HepG2 (cell line): ENCODE measurements around the gene CAPZA2. TPM values are rescaled to one million over a fixed set of nuclear protein-coding genes. Genes with fewer than 3 reads are reported as not detected.

Source experiments
- ATAC-seq: fragments of 200-7000 bp; cut with Tn5 transposase; 3 replicates; pipeline ENCODE4 v1.9.1; 2020; ENCODE audit warnings: mild to moderate bottlenecking, moderate library complexity
- BruUV-seq: library from RNA; stranded (reverse); fragments of 400-500 nt; replicated peaks from 2 replicates; lab custom pipeline; 2021; lab: Mats Ljungman, UMichigan
- CTCF ChIA-PET: fragments of 300-600 bp; formaldehyde crosslinking; extraction: SDS; loops from one replicate; lab custom pipeline; 2021; ENCODE audit warnings: low total read pairs, inconsistent platforms, low intra/inter-chr PET ratio; lab: Yijun Ruan, JAX
- POLR2A ChIA-PET: fragments of 350-600 bp; sonication (Branson Sonifier 250); formaldehyde crosslinking; loops from one replicate; lab custom pipeline; 2020; ENCODE audit warnings: antibody characterized with exemption, inconsistent platforms; lab: Yijun Ruan, JAX
- DNase-seq: peaks from one replicate; pipeline ENCODE4 v3.0.0-alpha.2; 2015; ENCODE audit warnings: low spot score
- FAIRE-seq: peaks from 3 replicates; lab custom pipeline; 2011; peaks lifted over from hg19 to GRCh38; lab: Jason Lieb, UNC
- H2AFZ ChIP-seq: one replicate; pipeline ENCODE4 v1.6.1; 2011; ENCODE audit warnings: low read length, inconsistent platforms
- H3K27ac ChIP-seq: fragments of 300-600 bp; 3 replicates; pipeline ENCODE4 v1.8.0; 2011; ENCODE audit warnings: mixed run types, mild to moderate bottlenecking, mixed read lengths, low read length, inconsistent platforms; ENCODE audit not compliant: insufficient read depth; ENCODE audit errors: extremely low read length
- H3K27me3 ChIP-seq, 2 experiments: fragments of 200-600 bp in 1 of 2; 2 replicates in 1 of 2; 3 replicates in 1 of 2; pipeline versions ENCODE4 v1.6.0 to v1.8.0; 2011; ENCODE audit warnings: low read length in 2 of 2, mild to moderate bottlenecking in 2 of 2, moderate library complexity in 2 of 2, inconsistent platforms in 1 of 2; ENCODE audit not compliant: insufficient read depth in 2 of 2, control insufficient read depth in 1 of 2
- H3K36me3 ChIP-seq, 2 experiments: fragments of 200-600 bp in 1 of 2; replicated peaks in 1 of 2; 2 replicates in 1 of 2; 3 replicates in 1 of 2; pipeline versions ENCODE4 v1.5.1 to v1.8.0; 2011; ENCODE audit warnings: low read length in 2 of 2, inconsistent platforms in 1 of 2; ENCODE audit not compliant: insufficient read depth in 2 of 2, control insufficient read depth in 1 of 2
- H3K4me1 ChIP-seq: 2 replicates; pipeline ENCODE4 v1.5.1; 2012; ENCODE audit warnings: low read length, inconsistent platforms; ENCODE audit not compliant: insufficient read depth
- H3K4me2 ChIP-seq: 2 replicates; pipeline ENCODE4 v1.6.0; 2011; ENCODE audit warnings: low read depth, low read length, inconsistent platforms
- H3K4me3 ChIP-seq, 3 experiments: fragments of 200-600 bp in 1 of 3; sonication (generic), shearing (Covaris generic) in 1 of 3; replicated peaks in 1 of 3; 2 replicates each; pipeline ENCODE4 v1.5.1; 2011 to 2016; ENCODE audit warnings: low read length in 3 of 3, inconsistent platforms in 2 of 3, low read depth in 2 of 3, mild to moderate bottlenecking in 2 of 3, control low read depth in 1 of 3, mixed read lengths in 1 of 3; ENCODE audit not compliant: insufficient read depth in 1 of 3
- H3K79me2 ChIP-seq: one replicate; pipeline ENCODE4 v1.6.1; 2011; ENCODE audit warnings: low read length, inconsistent platforms; ENCODE audit not compliant: insufficient read depth
- H3K9ac ChIP-seq: 2 replicates; pipeline ENCODE4 v1.6.0; 2011; ENCODE audit warnings: mild to moderate bottlenecking, low read depth, low read length, inconsistent platforms; ENCODE audit not compliant: insufficient read depth
- H3K9me3 ChIP-seq: 2 replicates; pipeline ENCODE4 v1.5.1; 2012; ENCODE audit warnings: mild to moderate bottlenecking, low read length
- H4K20me1 ChIP-seq: 2 replicates; pipeline ENCODE4 v1.6.0; 2011; ENCODE audit warnings: inconsistent platforms, mild to moderate bottlenecking, low read length, moderate library complexity; ENCODE audit not compliant: insufficient read depth
- HMGA1 ChIP-seq: sonication (generic); formaldehyde crosslinking; conservative IDR thresholded peaks from 2 replicates; pipeline ENCODE4 v1.4.0; 2020; ENCODE audit warnings: missing genetic modification reagents
- PHF8 ChIP-seq: sonication (generic); formaldehyde crosslinking; IDR thresholded peaks from 2 replicates; pipeline ENCODE4 v1.5.0; 2020; ENCODE audit warnings: missing genetic modification reagents
- RFX3 ChIP-seq: IDR thresholded peaks from 2 replicates; pipeline ENCODE4 v1.6.1; 2016; ENCODE audit warnings: missing biosample characterization, missing genetic modification reagents
- THAP11 ChIP-seq: IDR thresholded peaks from 2 replicates; pipeline ENCODE4 v1.6.1; 2016; ENCODE audit warnings: missing biosample characterization, missing genetic modification reagents
- TOE1 ChIP-seq: sonication (generic); formaldehyde crosslinking; IDR thresholded peaks from 2 replicates; pipeline ENCODE4 v1.4.0; 2020; ENCODE audit warnings: mild to moderate bottlenecking, missing genetic modification reagents
- ZNF235 ChIP-seq: sonication (generic); formaldehyde crosslinking; IDR thresholded peaks from 2 replicates; pipeline ENCODE4 v1.8.1; 2023; ENCODE audit warnings: mild to moderate bottlenecking, missing genetic modification reagents, borderline replicate concordance
- ZNF563 ChIP-seq: sonication (generic); formaldehyde crosslinking; IDR thresholded peaks from 2 replicates; pipeline ENCODE4 v1.8.0; 2022; ENCODE audit warnings: mild to moderate bottlenecking, moderate library complexity, missing genetic modification reagents
- ZNF879 ChIP-seq: sonication (generic); formaldehyde crosslinking; IDR thresholded peaks from 2 replicates; pipeline ENCODE4 v1.8.1; 2023; ENCODE audit warnings: missing genetic modification reagents
- WGBS: methylation state at CpG from one replicate; pipeline ENCODE4 v1.1.6; 2017; ENCODE audit warnings: low lambda C conversion rate; 5-methylcytosine and 5-hydroxymethylcytosine counted together
- in situ Hi-C: cut with HindIII; loops from 2 replicates; pipeline ENCODE4 v1.10.0; 2017; ENCODE audit warnings: low pct_unique_long_range_greater_than_20kb; ENCODE audit not compliant: extremely low pct_ligation_motif_present
- intact Hi-C: fragments of 100-400 bp; cut with micrococcal nuclease; formaldehyde crosslinking; loops from one replicate; pipeline ENCODE4 v1.10.0; 2022; ENCODE audit not compliant: unreplicated experiment
- polyA plus RNA-seq, 8 experiments: library from polyadenylated mRNA; depleted of rRNA in 3 of 8; stranded (reverse) in 7 of 8; unstranded in 1 of 8; fragments of >200 nt; fragmentation: Illumina TruSeq in 4 of 8; extraction: Trizol in 4 of 8; gene quantifications; 2 replicates each; pipeline versions ENCODE4 v1.2.1 to v1.2.3, GENCODE V29; 2011 to 2016; ENCODE audit warnings: low read depth in 4 of 8, missing spikeins in 1 of 8, mixed read lengths in 1 of 8; ENCODE audit not compliant: insufficient read depth in 1 of 8
- total RNA-seq, 5 experiments: library from RNA; depleted of rRNA; stranded (reverse); fragments of >200 nt; fragmentation: Illumina TruSeq; extraction: Trizol; gene quantifications; 2 replicates each; pipeline ENCODE4 v1.2.3, GENCODE V29; 2016; ENCODE audit warnings: low read depth in 1 of 5
- TF ChIP-seq, protein P1 (sequence below): IDR thresholded peaks from 2 replicates; pipeline ENCODE4 v1.6.1; 2016; ENCODE audit warnings: missing compliant biosample characterization, missing genetic modification reagents, borderline replicate concordance
- TF ChIP-seq, protein P2 (sequence below): sonication (generic); formaldehyde crosslinking; IDR thresholded peaks from 2 replicates; pipeline ENCODE4 v1.5.1; 2020; ENCODE audit warnings: missing genetic modification reagents, mild to moderate bottlenecking, borderline replicate concordance
- TF ChIP-seq, protein P3 (sequence below): IDR thresholded peaks from 2 replicates; pipeline ENCODE4 v1.6.1; 2016; ENCODE audit warnings: missing genetic modification reagents, missing compliant biosample characterization
- TF ChIP-seq, protein P4 (sequence below): sonication (generic); formaldehyde crosslinking; IDR thresholded peaks from 2 replicates; pipeline ENCODE4; 2020; ENCODE audit warnings: missing genetic modification reagents, mild to moderate bottlenecking, borderline replicate concordance
- TF ChIP-seq, protein P5 (sequence below): sonication (generic); formaldehyde crosslinking; IDR thresholded peaks from 2 replicates; pipeline ENCODE4 v1.4.0; 2020; ENCODE audit warnings: missing genetic modification reagents, mild to moderate bottlenecking, borderline replicate concordance
- TF ChIP-seq, protein P6 (sequence below): sonication (generic); formaldehyde crosslinking; IDR thresholded peaks from 2 replicates; pipeline ENCODE4 v1.5.1; 2020; ENCODE audit warnings: missing genetic modification reagents, mild to moderate bottlenecking, borderline replicate concordance

CAPZA2 gene
- total and polyA plus RNA-seq, 2 of the 13 experiments (the other 11 are each of a cell fraction or from before 2014, with no cell fraction given): 38.4 to 199 TPM

DNA sequence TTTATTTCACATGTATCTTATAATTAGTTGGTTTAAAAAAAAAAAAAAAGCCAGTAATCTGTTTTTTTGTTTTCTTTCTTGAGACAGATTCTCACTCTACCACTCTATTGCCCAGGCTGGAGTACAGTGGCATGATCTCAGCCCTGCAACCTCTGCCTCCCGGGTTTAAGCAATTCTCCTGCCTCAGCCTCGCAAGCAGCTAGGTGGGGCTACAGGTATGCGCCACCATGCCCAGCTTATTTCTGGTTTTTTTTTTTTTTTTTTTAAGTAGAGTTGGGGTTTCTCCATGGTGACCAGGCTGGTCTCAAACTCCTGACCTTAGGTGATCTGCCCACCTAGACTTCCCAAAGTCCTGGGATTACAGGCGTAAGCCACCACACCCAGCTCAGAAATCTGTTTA is 34.1 kb upstream of the CAPZA2 start:
- Histone ChIP-seq H3K27ac (no peak overlapping the region), H3K4me1 (no peaks in the 10 kb centered on the region), H3K4me3 (no peak overlapping the region), H2AFZ (no peak overlapping the region), H3K9ac (no peak overlapping the region), H3K79me2 (no peaks in the 10 kb centered on the region), H3K4me2 (no peak overlapping the region), H4K20me1 (no peaks in the 10 kb centered on the region), H3K9me3 (no peaks in the 10 kb centered on the region), H3K27me3 (no peaks in the 10 kb centered on the region), H3K36me3 (no peaks in the 10 kb centered on the region)
- POLR2A ChIA-PET: no interaction called here
- in situ Hi-C loops (no loop called here), intact Hi-C loops (no loop called here)
- no peak for ATAC-seq
- BruUV-seq: no TSS peak
- WGBS: over 99% methylated on average over 4 of the region's 4 CpGs
- CTCF ChIA-PET: no interaction called here
- FAIRE-seq: no peak
- no peak for DNase-seq
- TF ChIP-seq ZNF879 (CRISPR knock-in tag) (no peak), PHF8 (CRISPR knock-in tag) (no peak), ZNF235 (CRISPR knock-in tag) (no peak), HMGA1 (CRISPR knock-in tag) (no peak), ZNF563 (CRISPR knock-in tag) (no peak), THAP11 (no peak), RFX3 (CRISPR knock-in tag) (no peak), TOE1 (no peak)
- TF ChIP-seq, protein P1, sequence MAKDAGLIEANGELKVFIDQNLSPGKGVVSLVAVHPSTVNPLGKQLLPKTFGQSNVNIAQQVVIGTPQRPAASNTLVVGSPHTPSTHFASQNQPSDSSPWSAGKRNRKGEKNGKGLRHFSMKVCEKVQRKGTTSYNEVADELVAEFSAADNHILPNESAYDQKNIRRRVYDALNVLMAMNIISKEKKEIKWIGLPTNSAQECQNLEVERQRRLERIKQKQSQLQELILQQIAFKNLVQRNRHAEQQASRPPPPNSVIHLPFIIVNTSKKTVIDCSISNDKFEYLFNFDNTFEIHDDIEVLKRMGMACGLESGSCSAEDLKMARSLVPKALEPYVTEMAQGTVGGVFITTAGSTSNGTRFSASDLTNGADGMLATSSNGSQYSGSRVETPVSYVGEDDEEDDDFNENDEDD (CRISPR knock-in tag): no peak
- TF ChIP-seq, protein P2, sequence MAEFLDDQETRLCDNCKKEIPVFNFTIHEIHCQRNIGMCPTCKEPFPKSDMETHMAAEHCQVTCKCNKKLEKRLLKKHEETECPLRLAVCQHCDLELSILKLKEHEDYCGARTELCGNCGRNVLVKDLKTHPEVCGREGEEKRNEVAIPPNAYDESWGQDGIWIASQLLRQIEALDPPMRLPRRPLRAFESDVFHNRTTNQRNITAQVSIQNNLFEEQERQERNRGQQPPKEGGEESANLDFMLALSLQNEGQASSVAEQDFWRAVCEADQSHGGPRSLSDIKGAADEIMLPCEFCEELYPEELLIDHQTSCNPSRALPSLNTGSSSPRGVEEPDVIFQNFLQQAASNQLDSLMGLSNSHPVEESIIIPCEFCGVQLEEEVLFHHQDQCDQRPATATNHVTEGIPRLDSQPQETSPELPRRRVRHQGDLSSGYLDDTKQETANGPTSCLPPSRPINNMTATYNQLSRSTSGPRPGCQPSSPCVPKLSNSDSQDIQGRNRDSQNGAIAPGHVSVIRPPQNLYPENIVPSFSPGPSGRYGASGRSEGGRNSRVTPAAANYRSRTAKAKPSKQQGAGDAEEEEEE (CRISPR knock-in tag): no peak
- TF ChIP-seq, protein P3, sequence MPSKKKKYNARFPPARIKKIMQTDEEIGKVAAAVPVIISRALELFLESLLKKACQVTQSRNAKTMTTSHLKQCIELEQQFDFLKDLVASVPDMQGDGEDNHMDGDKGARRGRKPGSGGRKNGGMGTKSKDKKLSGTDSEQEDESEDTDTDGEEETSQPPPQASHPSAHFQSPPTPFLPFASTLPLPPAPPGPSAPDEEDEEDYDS: no peak
- TF ChIP-seq, protein P4, sequence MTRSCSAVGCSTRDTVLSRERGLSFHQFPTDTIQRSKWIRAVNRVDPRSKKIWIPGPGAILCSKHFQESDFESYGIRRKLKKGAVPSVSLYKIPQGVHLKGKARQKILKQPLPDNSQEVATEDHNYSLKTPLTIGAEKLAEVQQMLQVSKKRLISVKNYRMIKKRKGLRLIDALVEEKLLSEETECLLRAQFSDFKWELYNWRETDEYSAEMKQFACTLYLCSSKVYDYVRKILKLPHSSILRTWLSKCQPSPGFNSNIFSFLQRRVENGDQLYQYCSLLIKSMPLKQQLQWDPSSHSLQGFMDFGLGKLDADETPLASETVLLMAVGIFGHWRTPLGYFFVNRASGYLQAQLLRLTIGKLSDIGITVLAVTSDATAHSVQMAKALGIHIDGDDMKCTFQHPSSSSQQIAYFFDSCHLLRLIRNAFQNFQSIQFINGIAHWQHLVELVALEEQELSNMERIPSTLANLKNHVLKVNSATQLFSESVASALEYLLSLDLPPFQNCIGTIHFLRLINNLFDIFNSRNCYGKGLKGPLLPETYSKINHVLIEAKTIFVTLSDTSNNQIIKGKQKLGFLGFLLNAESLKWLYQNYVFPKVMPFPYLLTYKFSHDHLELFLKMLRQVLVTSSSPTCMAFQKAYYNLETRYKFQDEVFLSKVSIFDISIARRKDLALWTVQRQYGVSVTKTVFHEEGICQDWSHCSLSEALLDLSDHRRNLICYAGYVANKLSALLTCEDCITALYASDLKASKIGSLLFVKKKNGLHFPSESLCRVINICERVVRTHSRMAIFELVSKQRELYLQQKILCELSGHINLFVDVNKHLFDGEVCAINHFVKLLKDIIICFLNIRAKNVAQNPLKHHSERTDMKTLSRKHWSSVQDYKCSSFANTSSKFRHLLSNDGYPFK (CRISPR knock-in tag): no peak
- TF ChIP-seq, protein P5, sequence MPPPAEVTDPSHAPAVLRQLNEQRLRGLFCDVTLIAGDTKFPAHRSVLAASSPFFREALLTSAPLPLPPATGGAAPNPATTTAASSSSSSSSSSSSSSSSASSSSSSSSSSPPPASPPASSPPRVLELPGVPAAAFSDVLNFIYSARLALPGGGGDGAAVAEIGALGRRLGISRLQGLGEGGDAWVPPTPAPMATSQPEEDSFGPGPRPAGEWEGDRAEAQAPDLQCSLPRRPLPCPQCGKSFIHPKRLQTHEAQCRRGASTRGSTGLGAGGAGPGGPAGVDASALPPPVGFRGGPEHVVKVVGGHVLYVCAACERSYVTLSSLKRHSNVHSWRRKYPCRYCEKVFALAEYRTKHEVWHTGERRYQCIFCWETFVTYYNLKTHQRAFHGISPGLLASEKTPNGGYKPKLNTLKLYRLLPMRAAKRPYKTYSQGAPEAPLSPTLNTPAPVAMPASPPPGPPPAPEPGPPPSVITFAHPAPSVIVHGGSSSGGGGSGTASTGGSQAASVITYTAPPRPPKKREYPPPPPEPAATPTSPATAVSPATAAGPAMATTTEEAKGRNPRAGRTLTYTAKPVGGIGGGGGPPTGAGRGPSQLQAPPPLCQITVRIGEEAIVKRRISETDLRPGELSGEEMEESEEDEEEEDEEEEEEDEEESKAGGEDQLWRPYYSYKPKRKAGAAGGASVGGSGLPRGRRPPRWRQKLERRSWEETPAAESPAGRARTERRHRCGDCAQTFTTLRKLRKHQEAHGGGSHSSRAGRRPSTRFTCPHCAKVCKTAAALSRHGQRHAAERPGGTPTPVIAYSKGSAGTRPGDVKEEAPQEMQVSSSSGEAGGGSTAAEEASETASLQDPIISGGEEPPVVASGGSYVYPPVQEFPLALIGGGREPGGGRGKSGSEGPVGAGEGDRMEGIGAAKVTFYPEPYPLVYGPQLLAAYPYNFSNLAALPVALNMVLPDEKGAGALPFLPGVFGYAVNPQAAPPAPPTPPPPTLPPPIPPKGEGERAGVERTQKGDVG (CRISPR knock-in tag): no peak
- TF ChIP-seq, protein P6, sequence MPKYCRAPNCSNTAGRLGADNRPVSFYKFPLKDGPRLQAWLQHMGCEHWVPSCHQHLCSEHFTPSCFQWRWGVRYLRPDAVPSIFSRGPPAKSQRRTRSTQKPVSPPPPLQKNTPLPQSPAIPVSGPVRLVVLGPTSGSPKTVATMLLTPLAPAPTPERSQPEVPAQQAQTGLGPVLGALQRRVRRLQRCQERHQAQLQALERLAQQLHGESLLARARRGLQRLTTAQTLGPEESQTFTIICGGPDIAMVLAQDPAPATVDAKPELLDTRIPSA (CRISPR knock-in tag): no peak
